CD1c-positive myeloid dendritic cell (primary cell): ENCODE data around the gene CCDC43.
"Not testable (repeated sequence)": the region's sequence is repeated elsewhere in the genome, so short reads cannot be mapped to it uniquely, and the experiment has no call there.

Experiments used
- DNase-seq: peaks from one replicate; pipeline ENCODE4 v3.0.0-alpha.2; 2016; ENCODE audit errors: extremely low spot score

CCDC43 gene

GRCh38 chr17:44689477-44690217 lies at the start of gene CCDC43:
CCDC43 (minus strand) TSS chr17:44689776; CDS start chr17:44689753, 23 bp downstream.
- DNase-seq: peak; percentile 97

GRCh38 chr17:44738214-44738906 lies 48.8 kb upstream of the CCDC43 start:
- DNase-seq: no peak

- DNase-seq: no peak
These were observed 47.1 kb upstream of the CCDC43 start for GRCh38 chr17:44736551-44737240.

GRCh38 chr17:44734272-44734671 lies 44.7 kb upstream of the CCDC43 start:
- DNase-seq: no peak

GRCh38 chr17:44733753-44734152 lies 44.2 kb upstream of the CCDC43 start:
- DNase-seq: no peak

- DNase-seq: not testable (repeated sequence)
These were observed 36.5 kb upstream of the CCDC43 start for GRCh38 chr17:44726121-44726520.

DNA sequence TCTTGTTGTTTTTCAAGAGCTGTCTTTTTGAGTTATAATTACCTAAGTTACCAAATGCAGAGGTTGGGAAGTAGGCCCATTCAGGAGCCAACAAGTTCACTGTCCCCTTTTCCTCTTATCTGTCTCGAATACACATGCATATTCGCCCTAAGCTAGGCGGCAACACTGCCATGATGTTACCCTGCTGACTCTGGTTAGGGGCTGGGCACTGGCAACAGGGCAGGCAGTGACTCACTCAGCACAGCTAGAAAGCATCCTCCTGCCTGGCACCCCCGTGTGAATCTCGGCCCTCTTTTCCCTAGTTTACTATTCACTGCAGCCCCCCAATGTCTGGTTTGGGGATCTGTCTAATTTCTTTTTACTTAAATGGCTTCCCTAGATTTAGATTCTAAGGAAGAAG lies 32.7 kb upstream of the CCDC43 start:
- DNase-seq: no peak

GRCh38 chr17:44719444-44719843 lies 29.9 kb upstream of the CCDC43 start:
- no peak for DNase-seq

DNA sequence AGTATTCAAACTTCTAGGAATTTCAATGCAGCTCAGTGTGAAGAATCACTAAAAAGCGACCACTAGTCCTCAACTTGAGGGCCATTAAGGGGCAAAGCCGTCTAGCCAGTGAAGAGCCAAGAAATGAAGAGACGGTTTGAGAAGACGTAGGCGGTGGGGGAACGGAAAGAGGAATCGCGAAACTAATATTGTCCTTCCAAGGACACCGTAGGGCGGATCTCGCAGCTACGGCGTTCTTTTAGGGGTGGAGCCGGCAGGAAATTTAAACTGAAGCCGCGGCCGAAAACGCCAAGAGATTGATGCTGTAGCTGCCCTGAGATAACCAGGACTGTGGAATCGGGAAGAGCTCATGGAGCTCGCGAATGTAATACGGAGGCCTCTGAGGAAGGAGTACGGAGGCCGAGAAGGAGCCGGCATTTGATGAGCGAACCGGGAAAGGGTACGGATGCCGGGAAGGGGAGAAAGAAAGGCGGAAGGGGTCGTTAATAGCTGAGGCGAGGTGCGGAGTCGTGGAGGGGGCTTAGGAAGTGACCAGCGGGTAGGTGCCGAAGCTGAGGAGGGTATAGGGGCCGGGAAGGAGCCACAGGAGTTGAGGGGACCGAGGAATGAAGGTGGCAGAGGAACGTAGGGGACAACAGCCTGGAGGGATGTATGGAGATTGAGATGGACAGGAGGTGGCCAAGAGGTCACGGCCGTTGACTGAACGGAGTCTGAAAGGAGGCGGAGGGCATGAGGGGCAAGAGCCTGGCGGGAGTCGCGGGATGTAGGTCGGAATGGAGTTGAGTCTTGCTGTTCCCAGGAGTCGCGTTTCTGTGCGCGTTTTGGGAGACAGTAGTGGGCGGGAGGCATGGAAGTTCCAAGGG lies 19.1 kb upstream of the CCDC43 start, which contains the start of gene DBF4B:
TSS of gene DBF4B (plus strand) at position 265 of the 863 bp plus-strand sequence. CDS start at position 421, 156 bp downstream.
- DNase-seq: peak; percentile 92

- peak; percentile 1 for DNase-seq
These were observed 18.3 kb upstream of the CCDC43 start for GRCh38 chr17:44707755-44708400.

DNA sequence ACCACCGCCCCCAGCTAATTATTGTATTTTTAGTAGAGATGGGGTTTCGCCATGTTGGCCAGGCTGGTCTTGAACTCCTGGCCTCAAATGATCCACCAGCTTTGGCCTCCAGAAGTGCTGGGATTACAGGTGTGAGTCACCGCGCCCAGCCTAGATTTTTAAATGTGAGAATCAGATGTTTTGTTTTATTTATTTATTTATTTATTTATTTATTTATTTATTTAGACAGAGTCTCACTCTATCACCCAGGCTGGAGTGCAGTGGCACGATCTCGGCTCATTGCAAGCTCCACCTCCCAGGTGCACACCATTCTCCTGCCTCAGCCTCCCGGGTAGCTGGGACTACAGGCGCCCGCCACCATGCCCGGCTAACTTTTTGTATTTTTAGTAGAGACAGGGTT lies 10.7 kb upstream of the CCDC43 start:
- DNase-seq: not testable (repeated sequence)

GRCh38 chr17:44693609-44694008 lies 4.0 kb upstream of the CCDC43 start:
- no peak for DNase-seq

- DNase-seq: peak; percentile 27
These were observed 1.2 kb upstream of the CCDC43 start for GRCh38 chr17:44690746-44691306.

- no peak for DNase-seq
These were observed 700 bp downstream of the CCDC43 start for GRCh38 chr17:44688675-44689476.

DNA sequence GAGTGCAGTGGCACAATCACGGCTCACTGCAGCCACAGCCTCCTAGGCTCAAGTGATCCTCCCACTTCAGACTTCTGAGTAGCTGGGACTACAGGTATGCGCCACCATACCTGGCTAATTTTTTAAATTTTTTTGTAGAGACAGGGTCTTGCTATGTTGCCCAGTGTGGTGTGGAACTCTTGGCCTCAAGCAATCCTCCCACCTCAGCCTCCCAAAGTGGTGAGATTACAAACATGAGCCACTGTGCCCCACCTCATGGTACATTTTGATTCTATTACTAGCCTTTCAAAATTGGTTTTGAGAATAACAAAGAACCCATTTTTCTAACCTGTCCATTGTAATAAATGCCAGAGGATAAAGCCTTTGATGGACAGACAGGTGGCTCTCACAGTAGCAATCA lies 1.4 kb downstream of the CCDC43 start:
- DNase-seq: no peak

GRCh38 chr17:44687756-44688155 lies 1.8 kb downstream of the CCDC43 start:
- DNase-seq: no peak

- not testable (repeated sequence) for DNase-seq
These were observed 6.3 kb downstream of the CCDC43 start for GRCh38 chr17:44683303-44683702.

DNA sequence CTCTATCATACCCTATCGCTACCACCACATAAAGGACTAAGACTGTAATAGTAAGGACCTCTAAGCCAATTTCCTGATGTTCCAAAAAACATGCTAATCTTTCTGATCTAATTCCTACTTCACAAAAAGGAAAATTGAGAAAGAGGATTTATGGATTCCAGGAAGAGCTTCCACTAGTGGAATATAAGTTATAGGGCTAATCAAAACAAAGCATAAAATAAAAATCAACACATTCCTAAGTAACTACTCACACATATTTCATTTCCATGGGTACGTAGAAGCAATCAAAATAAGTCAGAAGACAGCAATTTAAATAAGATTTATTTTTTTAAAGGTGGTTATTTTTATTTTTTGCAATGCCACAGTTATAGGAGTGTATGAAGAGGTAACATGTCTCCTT lies 12.4 kb downstream of the CCDC43 start:
- DNase-seq: no peak

GRCh38 chr17:44673893-44674292 lies 15.7 kb downstream of the CCDC43 start:
- DNase-seq: no peak
